HUDEP-2 (cell line): Measurements from ENCODE around the gene SLN.
"Not testable (repeated sequence)": the region's sequence is repeated elsewhere in the genome, so short reads cannot be mapped to it uniquely, and the experiment has no call there.

Experiments
- DNase-seq, 76 experiments: peaks; one replicate each; lab custom pipeline; 2025; ENCODE audit not compliant: unreplicated experiment in 76 of 76; lab: John Stamatoyannopoulos, UW

Gene SLN

DNA sequence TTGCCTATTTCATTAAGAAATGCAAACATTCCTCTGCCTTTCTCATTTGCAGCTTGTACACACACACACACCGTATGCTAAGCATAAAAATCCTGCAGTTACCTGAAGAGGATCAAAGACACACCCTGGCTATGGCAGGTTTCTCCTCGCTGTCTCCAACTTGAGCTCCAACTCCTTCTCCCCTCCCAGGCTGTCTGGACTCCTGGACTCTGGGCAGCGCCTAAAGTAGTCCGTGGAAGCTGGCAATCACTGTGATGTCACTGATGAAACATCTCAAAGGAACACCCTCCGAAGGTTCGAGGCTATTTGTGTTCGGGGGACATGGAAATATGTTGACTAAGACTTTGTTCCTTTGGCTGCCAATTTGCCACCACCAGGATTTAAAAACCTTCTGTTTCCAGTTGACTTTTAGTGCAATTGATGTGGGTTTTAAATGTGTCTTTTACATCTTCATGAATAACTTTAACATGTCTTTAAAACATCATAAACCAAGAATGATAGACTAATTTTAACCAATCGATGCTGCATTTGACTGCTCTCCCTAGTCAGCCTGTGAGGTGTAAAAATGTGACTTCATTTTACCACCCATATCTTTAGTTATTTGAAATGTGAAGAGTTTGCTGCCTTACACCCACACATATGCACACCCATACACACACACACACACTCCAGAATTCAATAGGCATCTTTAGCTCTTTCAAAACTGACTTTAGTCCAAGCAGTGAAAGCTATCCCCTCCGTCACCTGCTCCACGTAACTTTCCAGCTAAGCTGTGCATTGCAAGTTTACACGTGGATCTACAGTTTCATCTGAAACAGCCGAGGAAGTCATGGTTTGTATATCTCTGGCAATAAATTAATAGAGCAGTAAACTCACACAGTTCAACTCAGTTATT lies at the start of gene SLN:
SLN (minus strand) TSS at position 196 of the 895 bp plus-strand sequence.
- DNase-seq = no peak

DNA sequence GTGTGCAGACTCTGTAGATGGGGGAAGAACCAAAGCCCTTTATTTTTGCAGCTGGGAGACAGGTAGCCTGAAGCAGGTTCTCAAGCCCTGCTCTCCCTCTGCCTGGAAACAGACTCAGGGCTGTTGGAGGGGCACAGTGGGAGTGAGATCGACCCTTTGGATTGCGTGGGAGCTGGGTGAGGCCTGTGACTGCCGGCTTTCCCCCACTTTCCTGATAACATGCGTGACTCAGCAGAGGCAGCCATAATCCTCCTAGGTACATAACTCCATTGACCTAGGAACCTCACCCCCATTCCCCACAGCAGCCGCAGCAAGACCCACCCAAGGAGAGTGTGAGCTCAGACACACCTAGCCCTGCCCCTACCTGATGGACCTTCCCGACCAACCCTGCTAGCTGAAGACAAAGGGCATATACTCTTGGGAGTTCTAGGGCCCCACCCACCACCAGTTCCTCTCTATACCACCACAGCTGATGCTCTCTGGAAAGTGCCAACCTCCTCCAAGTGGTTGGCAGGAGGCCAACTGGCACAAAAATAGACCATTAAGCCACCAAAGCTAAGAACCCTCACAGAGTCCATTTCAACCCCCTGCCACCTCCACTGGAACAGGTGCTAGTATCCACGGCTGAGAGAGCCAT lies 47.0 kb upstream of the SLN start:
- not testable (repeated sequence) for DNase-seq

DNA sequence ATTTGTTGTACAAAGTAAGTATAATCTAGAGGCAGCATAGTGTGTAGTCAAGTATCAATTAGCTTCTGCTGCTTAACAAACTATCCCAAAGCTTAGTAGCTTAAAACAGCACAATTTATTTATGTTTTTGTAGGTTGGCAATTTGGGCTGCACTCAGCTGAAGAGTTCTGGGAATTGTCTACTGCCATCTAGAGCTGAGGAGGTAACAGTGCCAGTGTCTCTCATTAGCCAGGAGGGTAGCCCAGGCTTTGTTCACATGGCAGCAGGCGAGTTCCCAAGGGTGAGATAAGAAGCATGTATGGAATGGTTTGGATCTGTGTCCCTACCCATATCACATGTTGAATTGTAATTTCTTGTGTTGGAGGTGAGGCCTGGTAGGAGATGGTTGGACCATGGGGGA lies 45.8 kb upstream of the SLN start:
- DNase-seq = no peak

DNA sequence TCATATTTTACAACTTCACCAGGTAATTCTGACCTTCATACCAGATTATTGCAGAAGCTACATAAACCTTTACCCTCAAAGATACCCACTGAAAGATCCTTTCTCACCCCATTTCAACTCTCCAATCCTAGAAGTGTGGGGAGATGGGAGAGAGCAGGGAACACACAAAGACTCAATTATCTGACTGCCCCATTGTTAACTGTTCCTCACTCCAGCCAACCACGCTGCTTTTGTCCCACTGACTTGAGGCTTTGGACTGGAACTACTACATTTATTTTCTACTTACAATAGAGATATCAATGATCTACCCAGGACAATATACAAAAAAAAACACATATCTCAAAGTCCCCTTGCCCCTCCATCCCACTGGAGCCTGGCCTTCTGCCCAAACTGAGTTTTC lies 44.7 kb upstream of the SLN start:
- DNase-seq = no peak

DNA sequence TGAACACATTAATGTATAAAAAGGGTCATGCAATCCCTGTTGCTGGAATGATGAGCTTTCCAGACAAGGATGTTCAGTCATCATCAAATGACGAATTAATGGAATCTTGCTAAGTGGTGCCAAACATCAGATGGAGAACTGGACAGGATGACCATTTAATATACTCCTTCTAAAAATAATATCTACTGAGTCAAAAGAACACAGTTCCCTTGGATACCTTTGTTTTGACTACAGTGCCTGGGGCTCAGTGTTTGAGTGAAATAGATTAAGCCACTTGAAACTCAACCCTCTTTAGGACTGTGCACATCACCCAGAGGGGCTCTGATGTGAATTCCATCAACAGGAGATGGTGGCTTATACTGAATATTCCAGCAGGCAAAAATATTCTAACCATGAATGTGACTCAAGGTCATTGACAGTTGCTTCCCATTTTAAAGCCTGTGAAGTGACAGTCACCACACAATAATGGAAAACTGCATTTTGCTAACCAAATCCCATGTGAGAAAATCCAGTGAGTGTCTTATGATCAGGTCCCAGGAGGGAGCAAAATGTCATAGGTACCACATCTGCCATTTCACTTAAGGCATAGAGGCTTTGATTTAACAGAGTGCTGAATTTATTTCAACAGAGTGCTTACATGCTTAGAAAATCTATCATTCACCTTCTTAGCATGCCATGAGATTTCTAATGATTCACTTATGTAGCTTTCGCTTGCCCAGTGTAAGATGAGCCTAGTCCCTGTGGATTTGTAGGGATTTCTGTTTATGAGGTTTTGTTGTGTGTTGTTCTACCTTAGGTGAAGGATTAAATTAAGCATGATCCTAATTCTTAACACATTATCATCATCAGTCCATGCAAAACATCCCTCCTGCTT lies 41.3 kb upstream of the SLN start:
- DNase-seq = no peak

DNA sequence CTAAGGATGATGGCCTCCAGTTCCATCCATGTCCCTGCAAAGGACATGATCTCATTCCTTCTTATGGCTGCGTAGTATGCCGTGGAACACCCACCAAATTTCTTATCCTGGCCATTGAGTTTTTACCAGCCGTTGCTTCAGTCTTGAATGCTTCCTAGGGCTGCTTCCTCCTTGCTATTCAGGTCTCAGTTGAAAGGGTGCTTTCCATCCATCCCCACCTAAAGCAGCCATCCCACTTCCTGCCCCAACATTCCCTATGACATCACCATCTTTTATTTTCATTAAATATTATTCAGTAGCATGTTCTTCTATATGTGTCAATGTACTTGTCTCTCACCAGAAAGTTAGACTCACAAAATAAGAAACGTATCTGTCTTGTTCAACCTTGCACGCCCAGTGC lies 40.7 kb upstream of the SLN start:
- DNase-seq = no peak

DNA sequence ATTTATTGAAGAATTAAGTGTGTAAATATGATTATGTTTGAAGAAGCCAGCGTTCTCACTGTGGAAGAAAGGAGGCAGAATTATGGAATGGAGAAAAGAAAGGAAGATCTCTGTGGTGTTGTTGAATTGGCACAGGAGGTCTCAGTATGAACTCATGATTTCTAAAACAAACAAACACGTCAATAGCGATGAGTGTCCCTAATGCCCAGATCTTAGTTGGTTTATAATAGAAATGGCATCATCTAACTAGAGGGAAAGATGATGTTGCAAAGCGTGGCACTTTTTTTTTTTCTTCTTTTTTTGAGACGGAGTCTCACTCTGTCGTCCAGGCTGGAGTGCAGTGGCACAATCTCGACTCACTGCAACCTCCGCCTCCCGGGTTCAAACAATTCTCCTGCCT lies 39.2 kb upstream of the SLN start:
- no peak for DNase-seq

DNA sequence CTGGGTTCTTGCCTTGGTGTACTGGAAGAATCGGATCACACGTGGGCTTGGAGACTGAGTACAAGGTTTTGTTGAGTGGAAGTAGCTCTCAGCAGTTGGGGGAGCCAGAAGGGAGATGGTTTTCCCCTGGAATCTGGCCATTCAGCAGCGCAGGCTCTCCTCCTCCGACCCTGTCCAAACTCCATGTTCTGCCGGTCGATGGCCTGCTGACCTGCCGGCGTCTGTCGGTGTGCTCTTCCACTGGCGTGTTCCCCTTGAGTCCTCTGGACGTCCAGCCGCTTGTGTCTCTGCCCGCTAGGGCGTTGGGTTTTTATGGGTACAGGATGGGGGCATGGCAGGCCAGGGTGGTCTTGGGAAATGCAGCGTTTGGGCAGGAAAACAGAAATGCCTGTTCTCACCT lies 38.5 kb upstream of the SLN start:
- DNase-seq = no peak

DNA sequence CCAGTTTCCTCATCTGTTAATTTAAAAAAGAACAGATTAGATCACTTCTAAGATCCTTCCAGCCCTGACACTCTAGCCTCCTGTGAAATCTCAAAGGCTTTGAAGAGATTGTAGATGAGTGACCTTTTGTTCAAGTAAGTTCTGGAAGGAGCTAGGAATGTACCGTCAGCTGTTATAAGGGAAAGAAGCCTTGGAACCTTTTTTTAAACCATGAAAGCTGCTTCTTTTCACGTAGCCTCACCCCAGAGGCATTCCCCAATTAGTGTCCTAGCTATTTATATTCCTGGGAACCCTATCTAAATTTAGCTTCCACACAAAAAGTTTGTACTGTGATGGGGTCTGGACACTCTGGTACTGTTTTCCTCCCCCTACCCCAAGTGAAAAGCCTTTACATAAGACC lies 35.8 kb upstream of the SLN start:
- DNase-seq = no peak

DNA sequence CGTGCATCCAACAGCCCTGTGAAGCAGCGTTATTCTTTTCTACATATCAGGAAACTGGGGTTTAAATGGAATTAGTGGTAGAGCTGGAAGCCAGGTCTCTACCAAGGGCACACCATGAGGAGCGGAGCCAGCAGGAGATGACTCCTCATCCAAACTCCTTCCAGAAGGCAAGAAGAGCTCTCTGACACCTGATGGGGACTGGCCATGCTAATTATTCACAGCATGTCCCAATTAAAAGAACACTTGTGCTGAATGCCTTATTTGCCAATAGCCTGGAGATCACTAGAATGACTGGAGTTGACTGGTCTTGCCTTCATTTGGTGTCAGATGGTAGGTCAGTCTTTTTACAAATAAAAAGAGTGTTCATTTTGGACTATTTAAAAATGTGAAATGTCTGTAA lies 32.9 kb upstream of the SLN start:
- DNase-seq = no peak

DNA sequence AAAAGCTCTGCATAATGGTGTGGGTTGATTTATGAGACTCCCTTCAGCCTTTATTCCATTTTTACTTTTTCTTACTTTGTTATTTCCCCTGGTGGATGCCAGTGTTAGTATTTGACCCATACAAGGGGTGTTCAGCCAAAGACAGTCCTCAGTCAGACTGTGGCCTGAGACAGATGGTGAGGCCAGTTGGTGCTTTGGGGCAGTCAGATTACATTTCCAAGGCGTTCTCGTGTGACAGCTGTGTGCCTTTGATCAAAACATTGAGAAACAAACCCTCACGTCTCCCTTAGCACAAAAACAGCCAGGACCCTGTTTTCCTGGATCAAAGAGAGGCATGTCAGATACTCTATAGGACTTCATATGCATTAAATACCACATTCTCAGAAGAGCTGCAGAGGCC lies 31.3 kb upstream of the SLN start:
- DNase-seq = no peak

DNA sequence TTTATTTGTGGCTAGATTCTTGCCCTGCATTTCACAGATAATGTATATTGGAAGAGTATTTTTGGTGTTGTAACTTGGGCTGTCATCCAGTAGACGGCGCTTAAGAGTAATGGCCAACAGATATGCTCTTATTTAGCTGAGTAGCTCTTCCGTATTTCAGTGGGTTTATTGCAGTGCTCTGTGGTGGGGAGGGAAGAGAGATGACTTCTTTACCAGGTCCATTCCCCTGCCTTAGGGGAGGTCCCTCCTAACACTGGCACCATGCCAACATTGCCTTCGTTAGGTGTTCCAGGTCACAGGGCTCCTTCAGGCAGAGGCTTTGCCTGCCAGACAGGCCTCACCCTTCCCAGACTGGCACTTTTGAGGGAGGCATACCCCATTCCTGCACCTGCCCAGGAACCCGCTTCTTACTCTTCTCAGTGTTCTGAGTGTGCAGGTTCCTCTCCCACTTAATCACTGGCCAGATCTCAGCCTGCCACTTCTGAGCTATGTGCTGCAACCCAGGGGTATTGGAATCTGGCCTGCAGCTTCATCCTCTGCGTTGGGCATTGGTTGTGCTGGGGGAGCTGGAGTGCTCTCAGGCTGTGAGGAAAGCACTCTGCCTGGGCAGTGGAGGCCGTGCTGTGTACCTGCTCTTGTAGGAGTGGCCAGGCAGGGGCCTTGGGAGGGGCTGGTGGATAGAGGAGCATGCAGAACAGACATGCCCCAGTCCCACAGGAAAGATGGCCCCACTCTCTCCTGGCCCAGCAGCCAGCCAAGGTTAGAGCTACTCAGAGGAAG lies 29.4 kb upstream of the SLN start:
- peak in 23 of 76 experiments; percentile 1 to 36 (median 9) for DNase-seq

DNA sequence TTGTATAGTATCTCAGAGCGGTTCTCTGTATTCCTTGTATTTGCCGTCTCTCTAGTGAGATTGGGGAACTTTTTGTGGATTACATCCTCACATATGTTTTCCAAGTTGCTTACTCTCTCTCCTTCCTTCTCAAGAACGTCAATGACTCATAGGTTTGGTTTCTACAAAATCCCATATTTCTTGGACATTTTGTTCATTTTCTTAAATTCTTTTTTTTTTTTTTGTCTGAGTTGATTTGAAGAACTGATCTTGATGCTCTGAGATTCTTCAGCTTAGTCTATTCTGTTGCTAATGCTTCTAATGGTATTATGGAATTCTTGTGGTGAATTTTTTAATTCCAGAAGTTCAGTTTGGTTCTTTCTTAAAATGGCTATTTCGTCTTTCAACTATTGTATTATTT lies 28.4 kb upstream of the SLN start:
- DNase-seq = no peak

DNA sequence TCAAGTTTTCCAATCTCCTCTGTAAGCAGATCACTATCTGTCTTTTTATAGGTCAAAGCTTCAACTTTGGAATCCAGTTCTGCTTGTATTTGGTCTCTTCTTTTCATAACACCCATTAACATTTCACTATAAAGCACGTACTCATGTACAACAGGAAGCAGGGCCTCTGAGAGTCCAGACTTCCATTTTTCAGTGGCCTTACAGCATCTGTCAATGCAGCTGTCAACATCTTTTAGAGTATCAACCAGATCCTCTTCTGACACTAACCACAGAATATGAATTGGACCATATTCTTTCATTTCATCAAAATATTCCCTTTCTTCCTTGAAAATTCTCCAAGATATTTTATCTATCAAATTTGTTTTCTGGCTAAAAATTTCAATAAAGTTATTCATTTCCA lies 24.7 kb upstream of the SLN start:
- DNase-seq = no peak

DNA sequence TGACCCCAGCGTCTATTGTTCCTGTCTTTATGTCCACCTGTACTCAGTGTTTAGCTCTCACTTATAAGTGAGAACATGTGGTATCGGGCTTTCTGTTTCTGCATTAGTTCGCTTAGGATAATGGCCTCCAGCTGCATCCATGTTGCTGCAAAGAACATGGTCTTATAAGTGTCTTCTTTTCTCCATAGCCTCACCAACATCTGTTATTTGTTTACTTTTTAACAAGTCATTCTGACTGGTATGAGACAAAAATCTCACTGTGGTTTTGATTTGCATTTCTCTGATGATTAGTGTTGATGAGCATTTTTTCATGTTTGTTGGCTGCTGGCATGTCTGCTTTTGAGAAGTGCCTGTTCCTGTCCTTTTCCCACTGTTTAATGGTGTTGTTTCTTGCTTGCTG lies 21.7 kb upstream of the SLN start:
- no peak for DNase-seq

DNA sequence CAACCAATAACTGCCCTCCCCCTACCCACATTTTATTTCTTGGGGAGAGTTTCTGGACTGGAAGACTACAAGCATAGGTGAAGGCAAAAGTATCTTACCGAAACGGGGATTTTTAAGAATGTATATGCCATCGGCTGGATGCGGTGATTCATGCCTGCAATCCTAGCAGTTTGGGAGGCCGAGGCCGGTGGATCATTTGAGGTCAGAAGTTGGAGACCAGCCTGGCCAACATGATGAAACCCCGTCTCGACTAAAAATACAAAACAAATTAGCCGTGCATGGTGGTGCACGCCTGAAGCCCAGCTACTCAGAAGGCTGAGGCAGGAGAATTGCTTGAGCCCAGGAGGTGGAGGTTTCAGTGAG lies 20.8 kb upstream of the SLN start:
- DNase-seq = no peak

DNA sequence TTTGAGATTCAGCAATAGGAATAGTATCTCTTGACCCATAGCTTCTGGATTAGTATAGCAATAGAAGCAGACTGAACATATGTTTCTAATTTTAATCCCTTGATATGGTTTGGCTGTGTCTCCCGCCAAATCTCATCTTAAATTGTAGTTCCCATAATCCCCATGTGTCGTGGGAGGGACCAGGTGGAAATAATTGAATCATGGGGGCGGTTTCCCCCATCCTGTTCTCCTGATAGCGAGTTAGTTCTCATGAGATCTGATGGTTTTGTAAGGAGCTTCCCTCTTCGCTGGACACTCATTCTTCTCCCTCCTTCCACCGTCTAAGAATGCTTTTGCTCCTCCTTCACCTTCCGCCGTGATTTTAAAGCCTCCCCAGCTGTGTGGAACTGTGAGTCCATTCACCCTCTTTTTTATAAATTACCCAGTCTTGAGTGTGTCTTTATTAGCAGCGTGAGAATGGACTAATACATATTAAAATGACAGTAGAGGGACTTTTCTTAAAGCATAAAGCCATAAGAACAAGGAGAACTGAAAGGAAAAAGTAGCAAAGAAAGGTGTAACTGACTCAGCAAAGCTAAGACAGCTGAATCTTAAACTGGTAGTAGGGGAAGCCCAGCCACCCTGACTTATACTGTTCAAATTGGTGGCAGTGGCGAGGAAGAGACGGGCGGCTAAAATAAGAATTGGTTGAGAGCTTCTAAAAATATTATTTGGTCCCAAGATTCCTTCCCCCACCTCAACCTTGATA lies 20.3 kb upstream of the SLN start:
- DNase-seq = no peak

DNA sequence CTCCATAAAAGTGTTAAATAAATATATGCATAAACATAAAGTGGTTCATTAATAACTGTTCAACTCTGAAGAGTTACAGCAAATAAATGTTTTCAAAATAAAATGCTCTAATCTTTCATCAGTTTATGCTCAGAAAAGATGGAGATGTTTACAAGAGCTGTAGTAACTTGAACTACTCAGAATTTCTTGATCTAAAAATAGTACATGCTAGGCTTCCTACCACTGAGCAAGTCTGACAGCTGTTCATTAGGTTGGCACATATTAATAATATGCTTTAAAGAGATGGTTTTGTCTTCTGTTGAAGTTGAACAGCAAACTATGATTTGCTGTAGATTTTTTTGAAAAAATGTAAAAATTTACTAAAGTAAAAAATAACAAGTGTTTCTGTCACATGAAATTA lies 10.8 kb upstream of the SLN start:
- DNase-seq = no peak

DNA sequence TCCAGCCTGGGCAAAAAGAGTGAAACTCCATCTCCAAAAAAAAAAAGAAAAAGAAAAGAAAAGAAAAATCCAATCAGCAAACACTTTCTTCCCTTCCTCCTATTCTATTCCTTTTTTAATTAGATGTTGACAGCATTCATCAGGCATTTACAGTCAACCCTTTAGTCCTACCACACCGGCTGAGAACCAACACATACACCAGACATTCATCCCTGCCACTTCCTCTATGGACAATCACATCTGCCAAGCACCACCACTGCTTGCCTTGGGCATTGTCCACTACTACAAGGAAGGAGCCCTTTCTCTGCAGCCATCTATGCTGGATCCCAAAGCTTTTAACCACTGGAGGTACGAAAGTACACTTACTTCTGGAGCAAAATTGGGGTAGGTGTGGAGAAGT lies 9.4 kb upstream of the SLN start:
- DNase-seq = no peak

DNA sequence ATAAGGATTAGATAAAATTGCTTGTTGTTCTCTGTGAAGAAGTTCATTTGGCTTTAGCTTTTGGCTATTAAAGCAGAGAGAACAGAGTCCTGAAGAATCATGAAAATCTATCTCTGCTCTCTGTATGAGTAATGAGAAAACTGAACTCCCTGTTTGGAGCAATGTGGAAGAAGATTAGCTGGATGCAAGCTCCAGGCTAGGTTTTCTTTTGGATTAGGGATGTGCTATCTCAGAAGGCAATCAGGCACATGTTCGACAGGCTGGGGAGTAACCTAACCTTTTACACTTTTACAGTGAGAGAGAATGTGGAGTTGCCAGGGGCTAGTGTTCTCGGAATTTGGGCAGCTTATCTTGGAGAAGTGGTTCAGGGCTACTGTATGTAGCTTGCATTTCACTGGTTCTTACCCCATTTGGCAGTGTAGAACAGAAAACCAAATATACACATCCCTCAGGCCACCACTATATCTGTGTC lies 8.5 kb upstream of the SLN start:
- DNase-seq = no peak
